Measurements from ENCODE around the gene IFNGR2.

DNA sequence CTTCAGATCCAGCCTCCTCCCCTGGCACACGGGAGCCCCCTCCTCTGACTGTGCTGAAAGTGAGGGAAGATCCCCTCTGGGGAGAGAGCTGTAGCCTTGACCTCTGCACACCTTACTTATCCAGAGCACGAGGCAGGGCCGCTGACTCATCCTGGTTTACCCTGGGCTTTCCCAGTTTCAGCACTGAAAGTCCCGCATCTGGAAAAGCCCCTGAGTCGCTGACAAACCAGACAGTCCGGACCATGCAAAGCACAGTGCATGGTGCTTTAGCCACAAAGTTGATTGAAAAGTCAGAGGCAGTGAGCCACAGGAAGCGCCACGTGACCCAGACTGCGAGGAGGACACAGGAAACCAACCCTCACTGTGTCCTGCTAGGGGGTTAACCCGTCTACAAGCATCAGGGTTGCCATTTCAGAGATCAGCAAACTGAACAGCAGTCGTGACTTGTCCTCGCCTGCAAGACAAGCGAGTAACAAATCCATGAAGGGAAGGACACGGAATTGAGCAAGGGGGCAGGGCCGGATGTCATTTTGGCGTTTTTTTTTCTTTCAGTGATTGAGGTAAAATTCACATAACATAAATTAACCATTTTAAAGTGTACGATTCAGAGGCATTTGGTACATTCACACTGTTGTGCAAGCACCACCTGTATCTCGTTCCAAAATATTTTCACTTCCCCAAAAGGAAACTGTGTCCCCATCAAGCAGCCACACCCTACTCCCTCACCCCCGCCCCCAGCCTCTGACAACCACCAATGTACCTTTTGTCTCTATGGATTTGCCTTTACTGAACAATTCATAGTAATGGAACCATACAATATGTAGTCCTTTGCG, 19.9 kb upstream of the IFNGR2 start:
- TF ChIP-seq POLR2A (IDR thresholded peaks at IDR 0.05; ENCODE audit: low read depth, low read length) (peak; percentile 64), EZH2 (IDR thresholded peaks at IDR 0.05; ENCODE audit: borderline replicate concordance, low read depth, low read length, severe bottlenecking) (no peak)
- TF ChIP-seq, protein P1, sequence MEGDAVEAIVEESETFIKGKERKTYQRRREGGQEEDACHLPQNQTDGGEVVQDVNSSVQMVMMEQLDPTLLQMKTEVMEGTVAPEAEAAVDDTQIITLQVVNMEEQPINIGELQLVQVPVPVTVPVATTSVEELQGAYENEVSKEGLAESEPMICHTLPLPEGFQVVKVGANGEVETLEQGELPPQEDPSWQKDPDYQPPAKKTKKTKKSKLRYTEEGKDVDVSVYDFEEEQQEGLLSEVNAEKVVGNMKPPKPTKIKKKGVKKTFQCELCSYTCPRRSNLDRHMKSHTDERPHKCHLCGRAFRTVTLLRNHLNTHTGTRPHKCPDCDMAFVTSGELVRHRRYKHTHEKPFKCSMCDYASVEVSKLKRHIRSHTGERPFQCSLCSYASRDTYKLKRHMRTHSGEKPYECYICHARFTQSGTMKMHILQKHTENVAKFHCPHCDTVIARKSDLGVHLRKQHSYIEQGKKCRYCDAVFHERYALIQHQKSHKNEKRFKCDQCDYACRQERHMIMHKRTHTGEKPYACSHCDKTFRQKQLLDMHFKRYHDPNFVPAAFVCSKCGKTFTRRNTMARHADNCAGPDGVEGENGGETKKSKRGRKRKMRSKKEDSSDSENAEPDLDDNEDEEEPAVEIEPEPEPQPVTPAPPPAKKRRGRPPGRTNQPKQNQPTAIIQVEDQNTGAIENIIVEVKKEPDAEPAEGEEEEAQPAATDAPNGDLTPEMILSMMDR (IDR thresholded peaks at IDR 0.05; ENCODE audit: extremely low read depth in 1 of 2, insufficient read depth in 1 of 2, low read depth in 1 of 2, low read length in 2 of 2): no peak

Data from endothelial cell of umbilical vein (primary cell).